SK-N-SH treated with all-trans-retinoic acid at 6 μM for 48 hours (cell line): ENCODE measurements around the gene UGT1A8.

ENCODE experiments used
- ARNTL ChIP-seq: fragments of 450-650 bp; formaldehyde crosslinking; IDR thresholded peaks from 2 replicates; pipeline ENCODE4 v1.5.0; 2020; ENCODE audit warnings: low read depth, mild to moderate bottlenecking, moderate library complexity, borderline replicate concordance
- CREB5 ChIP-seq: fragments of 250-450 bp; sonication (Bioruptor Pico); IDR thresholded peaks from 2 replicates; pipeline ENCODE4 v1.5.1; 2020; ENCODE audit warnings: low read depth, mild to moderate bottlenecking, moderate library complexity
- ESRRG ChIP-seq: fragments of 250-450 bp; sonication (Bioruptor Pico); IDR thresholded peaks from 2 replicates; pipeline ENCODE4 v1.6.1; 2021; ENCODE audit warnings: mild to moderate bottlenecking
- PPARA ChIP-seq: fragments of 250-450 bp; sonication (Bioruptor Pico); IDR thresholded peaks from 2 replicates; pipeline ENCODE4 v1.5.0; 2020; ENCODE audit warnings: mild to moderate bottlenecking, borderline replicate concordance
- RARB ChIP-seq: fragments of 250-450 bp; sonication (Bioruptor Pico); IDR thresholded peaks from 2 replicates; pipeline ENCODE4 v1.8.0; 2021; ENCODE audit warnings: mild to moderate bottlenecking, moderate library complexity
- ZC3H10 ChIP-seq: fragments of 250-450 bp; sonication (Bioruptor Pico); IDR thresholded peaks from 2 replicates; pipeline ENCODE4 v1.5.1; 2021; ENCODE audit warnings: mild to moderate bottlenecking, moderate library complexity
- ZFP3 ChIP-seq: fragments of 250-450 bp; sonication (Bioruptor Pico); IDR thresholded peaks from 2 replicates; pipeline ENCODE4 v1.5.0; 2020; ENCODE audit warnings: mild to moderate bottlenecking, moderate library complexity
- ZFP30 ChIP-seq: fragments of 450-650 bp; formaldehyde crosslinking; IDR thresholded peaks from 2 replicates; pipeline ENCODE4 v1.5.0; 2022; ENCODE audit warnings: mild to moderate bottlenecking, moderate library complexity

- TF ChIP-seq ZFP3 (CRISPR knock-in tag) (no peak), RARB (CRISPR knock-in tag) (no peak), ARNTL (CRISPR knock-in tag) (no peak), PPARA (CRISPR knock-in tag) (no peak), ZFP30 (no peak), ESRRG (no peak), ZC3H10 (CRISPR knock-in tag) (no peak), CREB5 (no peak)
These were observed 81.3 kb downstream of the UGT1A8 start for GRCh38 chr2:233698740-233699139.
